Measurements from ENCODE around the gene ABI3BP.

- no peak for TF ChIP-seq REST (IDR thresholded peaks at IDR 0.05; ENCODE audit: unreplicated experiment)
- no peak for TF ChIP-seq CTCF (conservative IDR thresholded peaks at IDR 0.05; ENCODE audit: low read depth in 2 of 2)
- no peak for TF ChIP-seq EZH2 (IDR thresholded peaks at IDR 0.05; ENCODE audit: low read depth, unreplicated experiment)
- TF ChIP-seq EZH2phosphoT487 (IDR thresholded peaks at IDR 0.05; ENCODE audit: unreplicated experiment), result no peak
- no peak for TF ChIP-seq CREB1 (CRISPR knock-in tag; IDR thresholded peaks at IDR 0.05; ENCODE audit: low read depth)
- no peak for TF ChIP-seq POLR2AphosphoS5 (IDR thresholded peaks at IDR 0.05; ENCODE audit: low read depth)
Observed at GRCh38 chr3:101027286-101027685, 34.1 kb upstream of the ABI3BP start.

All from GM23338 (cell line).